GM12878 (cell line): ENCODE results near the gene F12. TPM values are rescaled to one million over a fixed set of nuclear protein-coding genes. Genes with fewer than 3 reads are reported as not detected.

Experiments
- ATF2 ChIP-seq: IDR thresholded peaks from 2 replicates; pipeline ENCODE4 v1.6.1; 2012; ENCODE audit warnings: low read length, inconsistent platforms
- CBX5 ChIP-seq: sonication (generic); IDR thresholded peaks from 2 replicates; pipeline ENCODE4 v1.6.1; 2016; ENCODE audit warnings: low read depth, moderate library complexity, mild to moderate bottlenecking, inconsistent platforms
- CREM ChIP-seq: IDR thresholded peaks from 2 replicates; pipeline ENCODE4 v1.6.1; 2014; ENCODE audit warnings: antibody characterized with exemption, low read depth
- EED ChIP-seq: sonication (generic); IDR thresholded peaks from 2 replicates; pipeline ENCODE4 v1.6.1; 2016; ENCODE audit warnings: antibody characterized with exemption, low read depth
- GATAD2B ChIP-seq: fragments of 450-650 bp; conservative IDR thresholded peaks from 2 replicates; pipeline ENCODE4 v1.6.1; 2017; ENCODE audit warnings: low read depth, mild to moderate bottlenecking, moderate library complexity
- HDGF ChIP-seq: fragments of 450-650 bp; IDR thresholded peaks from 2 replicates; pipeline ENCODE4 v1.6.1; 2016; ENCODE audit warnings: antibody characterized with exemption
- IKZF1 ChIP-seq: fragments of 450-650 bp; conservative IDR thresholded peaks from 2 replicates; pipeline ENCODE4 v1.6.1; 2017; ENCODE audit warnings: antibody characterized with exemption, mild to moderate bottlenecking
- IKZF2 ChIP-seq, 2 experiments: fragments of 450-650 bp; IDR thresholded peaks; 2 replicates each; pipeline ENCODE4 v1.6.1; 2017; ENCODE audit warnings: mild to moderate bottlenecking in 2 of 2, moderate library complexity in 2 of 2
- KDM1A ChIP-seq: fragments of 200-600 bp; sonication (generic); IDR thresholded peaks from 2 replicates; pipeline ENCODE4 v1.6.1; 2016; ENCODE audit warnings: borderline replicate concordance
- MTA2 ChIP-seq: fragments of 450-650 bp; IDR thresholded peaks from 2 replicates; pipeline ENCODE4 v1.6.1; 2016; ENCODE audit warnings: low read depth, mild to moderate bottlenecking, moderate library complexity
- MYB ChIP-seq: fragments of 150-350 bp; IDR thresholded peaks from 2 replicates; pipeline ENCODE4 v1.6.1; 2014; ENCODE audit warnings: mild to moderate bottlenecking, low read depth, low read length, borderline replicate concordance
- NFIC ChIP-seq: IDR thresholded peaks from 2 replicates; pipeline ENCODE4 v1.6.1; 2012; ENCODE audit warnings: low read depth, mild to moderate bottlenecking, inconsistent platforms, low read length, moderate library complexity
- PAX5 ChIP-seq: IDR thresholded peaks from 2 replicates; pipeline ENCODE4 v1.6.1; 2011; ENCODE audit warnings: low read depth, low read length, borderline replicate concordance
- PBX3 ChIP-seq: IDR thresholded peaks from 2 replicates; pipeline ENCODE4 v1.6.1; 2011; ENCODE audit warnings: mild to moderate bottlenecking, low read depth, low read length, moderate library complexity; ENCODE audit not compliant: insufficient replicate concordance
- PML ChIP-seq: IDR thresholded peaks from 2 replicates; pipeline ENCODE4 v1.6.1; 2012; ENCODE audit warnings: low read length, inconsistent platforms
- SIX5 ChIP-seq: IDR thresholded peaks from 2 replicates; pipeline ENCODE4 v1.6.1; 2011; ENCODE audit warnings: mild to moderate bottlenecking, low read depth, low read length, moderate library complexity; ENCODE audit not compliant: severe bottlenecking
- TCF12 ChIP-seq: IDR thresholded peaks from 2 replicates; pipeline ENCODE4 v1.6.1; 2011; ENCODE audit warnings: low read depth, mild to moderate bottlenecking, low read length
- polyA plus RNA-seq, 11 experiments: library from polyadenylated mRNA; depleted of rRNA in 4 of 11; unstranded in 6 of 11; stranded (reverse) in 5 of 11; fragments of >200 nt; fragmentation: Nextera tagmentation in 4 of 11; fragmentation: Illumina TruSeq in 1 of 11; extraction: Ambion mirVana in 4 of 11; extraction: Trizol in 1 of 11; gene quantifications; 1 replicate in 1 of 11; 2 replicates in 10 of 11; pipeline versions ENCODE4 v1.2.1 to v1.2.3, GENCODE V29; 2011 to 2016; ENCODE audit warnings: inconsistent platforms in 2 of 11, missing spikeins in 2 of 11, low read depth in 1 of 11
- total RNA-seq, 4 experiments: library from RNA; depleted of rRNA in 3 of 4; stranded (reverse); fragments of >200 nt in 3 of 4; fragmentation: Illumina TruSeq in 1 of 4; extraction: Trizol in 1 of 4; gene quantifications; 2 replicates each; pipeline versions ENCODE4 v1.2.1 to v1.2.3, GENCODE V29; 2013 to 2021
- TF ChIP-seq, protein P1 (sequence below): fragments of 450-650 bp; IDR thresholded peaks from 2 replicates; pipeline ENCODE4 v1.6.1; 2018; ENCODE audit warnings: mild to moderate bottlenecking, low read depth, moderate library complexity; ENCODE audit not compliant: partially characterized antibody

F12 gene
- total and polyA plus RNA-seq, 10 of the 15 experiments (the other 5 are each of a cell fraction or from before 2014, with no cell fraction given) = 0.25 to 11.3 (median 5.5) TPM

DNA sequence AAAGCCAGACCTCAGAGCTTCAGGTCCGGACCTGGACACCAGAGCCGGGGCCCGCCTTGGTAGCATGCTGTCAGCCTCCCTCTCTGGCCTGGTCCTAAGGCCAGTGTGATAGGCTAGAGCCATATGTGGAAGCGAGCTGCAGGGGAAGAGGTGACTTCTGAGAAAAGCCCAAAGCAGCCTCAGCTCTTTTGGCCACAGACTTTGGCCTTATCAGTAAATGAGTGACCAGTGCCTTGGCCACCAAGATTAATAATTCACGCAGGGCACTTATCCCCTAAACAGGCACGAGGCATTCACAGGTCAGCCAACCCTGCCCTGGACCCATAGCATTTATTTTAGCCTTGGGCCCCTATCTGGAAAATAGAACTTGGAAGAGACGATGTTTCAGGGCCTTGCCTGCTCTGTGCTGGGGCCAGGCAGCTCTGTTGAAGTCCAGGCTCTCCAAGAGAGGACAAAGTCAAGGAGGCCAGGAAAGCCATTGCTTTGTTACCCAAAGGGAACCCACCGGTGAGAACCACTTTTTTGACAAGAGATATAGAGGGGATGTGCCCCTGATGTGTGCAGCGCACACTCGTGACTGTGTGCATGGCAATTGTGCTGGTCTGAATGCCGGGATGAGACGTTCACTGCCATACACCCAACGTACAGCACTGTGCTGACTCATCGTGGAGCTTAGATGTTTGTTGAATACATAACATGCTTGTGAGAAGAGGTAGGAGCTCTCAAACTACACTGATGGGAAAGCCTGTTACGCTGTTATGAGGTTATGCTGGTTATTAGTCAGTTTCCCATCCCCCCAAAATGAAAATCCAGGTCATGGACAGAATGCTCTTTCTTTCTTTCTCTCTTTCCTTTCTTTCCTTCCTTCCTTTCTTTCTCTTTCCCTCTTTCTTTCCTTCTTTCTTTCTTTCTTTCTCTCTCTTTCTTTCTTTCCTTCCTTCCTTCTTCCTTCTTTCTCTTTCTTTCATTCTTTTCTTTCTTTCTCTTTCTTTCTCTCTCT, 30.2 kb downstream of the F12 start (continued):
- TF ChIP-seq IKZF1 (0 out of 2 replicates have a peak, but pooled peaks have one; percentile 12), PML (no peak), SIX5 (no peak), CREM (0 out of 2 replicates have a peak, but pooled peaks have one; percentile 23), IKZF2 (IDR thresholded peaks at IDR 0.05) (peak; percentile 21 to 41; a peak in 1 of 4 replicates), GATAD2B (no peak), NFIC (0 out of 2 replicates have a peak, but pooled peaks have one; percentile 40), ATF2 (peak; percentile 77; the same call in 1 of the 2 replicates), MTA2 (0 out of 2 replicates have a peak, but pooled peaks have one; percentile 18), HDGF (no peak), TCF12 (peak; percentile 31; the same call in 1 of the 2 replicates), MYB (no peak), KDM1A (no peak), EED (0 out of 2 replicates have a peak, but pooled peaks have one; percentile 26), PAX5 (no peak), PBX3 (no peak), CBX5 (no peak)
- TF ChIP-seq, protein P1, sequence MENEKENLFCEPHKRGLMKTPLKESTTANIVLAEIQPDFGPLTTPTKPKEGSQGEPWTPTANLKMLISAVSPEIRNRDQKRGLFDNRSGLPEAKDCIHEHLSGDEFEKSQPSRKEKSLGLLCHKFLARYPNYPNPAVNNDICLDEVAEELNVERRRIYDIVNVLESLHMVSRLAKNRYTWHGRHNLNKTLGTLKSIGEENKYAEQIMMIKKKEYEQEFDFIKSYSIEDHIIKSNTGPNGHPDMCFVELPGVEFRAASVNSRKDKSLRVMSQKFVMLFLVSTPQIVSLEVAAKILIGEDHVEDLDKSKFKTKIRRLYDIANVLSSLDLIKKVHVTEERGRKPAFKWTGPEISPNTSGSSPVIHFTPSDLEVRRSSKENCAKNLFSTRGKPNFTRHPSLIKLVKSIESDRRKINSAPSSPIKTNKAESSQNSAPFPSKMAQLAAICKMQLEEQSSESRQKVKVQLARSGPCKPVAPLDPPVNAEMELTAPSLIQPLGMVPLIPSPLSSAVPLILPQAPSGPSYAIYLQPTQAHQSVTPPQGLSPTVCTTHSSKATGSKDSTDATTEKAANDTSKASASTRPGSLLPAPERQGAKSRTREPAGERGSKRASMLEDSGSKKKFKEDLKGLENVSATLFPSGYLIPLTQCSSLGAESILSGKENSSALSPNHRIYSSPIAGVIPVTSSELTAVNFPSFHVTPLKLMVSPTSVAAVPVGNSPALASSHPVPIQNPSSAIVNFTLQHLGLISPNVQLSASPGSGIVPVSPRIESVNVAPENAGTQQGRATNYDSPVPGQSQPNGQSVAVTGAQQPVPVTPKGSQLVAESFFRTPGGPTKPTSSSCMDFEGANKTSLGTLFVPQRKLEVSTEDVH = no peak
